ENCODE data around the gene COL6A3. TPM values are rescaled to one million over a fixed set of nuclear protein-coding genes. Genes with fewer than 3 reads are reported as not detected.
"Not testable (repeated sequence)": the region's sequence is repeated elsewhere in the genome, so short reads cannot be mapped to it uniquely, and the experiment has no call there.

The COL6A3 gene
- total RNA-seq, 1 donor from 2014 or later: 409 TPM

DNA sequence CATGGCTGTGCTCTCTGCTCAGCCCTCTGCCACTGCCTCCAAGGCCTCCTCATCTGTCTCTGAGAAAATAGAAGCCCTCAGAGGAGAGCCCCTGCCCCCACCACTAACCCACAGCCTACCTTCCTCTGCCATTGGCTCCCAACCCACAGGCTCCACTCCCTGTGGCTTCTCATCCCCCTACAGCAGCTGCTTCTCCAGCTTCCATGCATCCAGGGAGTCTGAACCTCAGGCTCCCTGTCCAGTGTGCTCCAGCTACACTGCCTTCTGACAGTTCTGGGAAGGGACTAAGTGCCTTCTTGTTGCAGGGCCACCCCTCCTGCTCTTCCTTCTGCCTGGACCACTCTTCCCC, 29.3 kb downstream of the COL6A3 start:
- DNase-seq (ENCODE audit: low spot score): no peak

DNA sequence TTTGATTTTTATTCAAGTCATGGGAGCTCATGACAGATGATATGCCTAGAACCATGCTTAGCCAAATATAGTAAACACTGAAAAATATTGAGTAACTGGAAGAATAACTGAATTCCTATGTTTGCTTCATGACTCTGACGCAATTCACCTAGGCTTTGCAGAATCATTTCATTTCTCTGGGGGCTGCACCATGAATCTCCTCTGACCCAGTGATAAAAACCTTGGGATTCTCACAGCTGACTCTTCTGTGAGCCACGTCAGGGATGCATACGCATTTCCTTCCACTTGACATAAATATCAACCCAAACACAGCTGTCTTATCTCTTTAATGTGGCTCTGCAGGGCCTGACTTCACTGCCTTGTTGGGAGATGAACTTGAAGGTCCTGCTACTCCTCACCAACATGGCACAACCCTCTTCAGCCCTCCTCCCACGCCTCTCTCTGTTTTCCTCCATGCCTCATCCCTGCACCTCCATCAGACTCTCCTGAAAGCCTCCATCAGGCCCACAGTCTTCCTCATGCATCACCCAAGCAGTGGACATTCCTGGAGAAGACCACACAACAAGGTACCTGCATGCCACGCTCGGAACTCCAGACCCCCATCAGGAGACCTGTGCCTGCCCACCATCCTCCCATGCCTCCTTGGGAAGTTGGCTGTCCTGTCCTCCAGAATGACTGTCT, 29.8 kb downstream of the COL6A3 start:
- DNase-seq (ENCODE audit: low spot score): no peak

DNA sequence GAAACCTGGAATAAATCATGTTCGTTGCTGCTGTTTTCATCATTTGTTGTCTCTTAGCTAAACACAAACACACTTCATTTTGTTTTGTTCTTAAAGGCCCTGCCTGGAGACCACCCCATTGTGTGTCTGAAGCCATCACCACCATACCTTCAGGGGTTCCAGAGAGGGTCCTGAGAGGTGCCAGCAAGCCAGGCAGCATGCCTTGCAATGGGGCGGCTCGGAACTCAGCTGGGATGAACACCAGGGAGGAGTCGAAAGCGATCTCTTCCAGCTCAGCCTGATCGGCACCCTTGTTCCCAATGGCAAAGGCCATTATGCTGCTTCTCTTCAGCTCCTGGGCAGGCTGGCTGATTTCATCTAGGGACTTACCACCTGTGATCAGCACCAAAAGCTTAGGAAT, 33.2 kb downstream of the COL6A3 start:
- DNase-seq (ENCODE audit: low spot score): no peak

DNA sequence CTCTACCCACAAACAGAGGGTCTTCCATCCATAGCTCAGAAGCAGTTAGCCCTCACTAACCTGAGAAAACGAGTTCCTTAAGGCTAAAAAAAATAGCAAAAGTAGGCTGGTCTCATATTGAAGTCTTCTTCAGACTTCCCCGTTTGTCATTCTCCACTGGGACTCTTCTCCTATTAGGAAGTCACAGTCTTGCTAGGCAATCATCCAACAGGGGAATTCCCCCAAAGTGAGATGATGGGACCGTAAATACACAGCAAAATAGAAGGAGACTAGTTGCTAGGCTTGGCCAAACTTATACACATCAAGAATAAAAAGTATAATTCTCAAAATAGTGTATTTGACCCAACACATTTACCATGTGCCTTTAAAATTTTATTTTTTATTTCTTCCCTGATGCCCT, 34.3 kb downstream of the COL6A3 start:
- DNase-seq (ENCODE audit: low spot score): no peak

DNA sequence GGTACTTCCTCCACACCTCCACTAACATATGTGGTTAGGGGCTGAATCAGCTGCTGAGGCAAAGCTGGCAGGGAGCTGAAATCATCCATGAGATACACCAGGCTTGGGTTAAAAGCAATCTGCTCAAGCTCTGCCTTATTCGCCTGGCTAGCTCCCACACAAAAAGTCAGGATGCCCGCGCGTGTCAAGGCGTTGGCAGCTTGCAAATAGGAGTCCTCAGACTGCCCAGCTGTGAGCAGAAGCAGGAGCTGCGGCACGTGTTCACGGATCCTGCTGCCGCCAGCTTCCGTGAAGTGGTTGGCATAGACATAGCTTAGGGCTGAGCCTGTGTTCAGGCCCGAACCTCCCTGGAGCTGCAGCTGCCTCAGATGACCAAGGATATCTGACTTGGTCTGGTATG, 35.3 kb downstream of the COL6A3 start:
- DNase-seq (ENCODE audit: low spot score): no peak

DNA sequence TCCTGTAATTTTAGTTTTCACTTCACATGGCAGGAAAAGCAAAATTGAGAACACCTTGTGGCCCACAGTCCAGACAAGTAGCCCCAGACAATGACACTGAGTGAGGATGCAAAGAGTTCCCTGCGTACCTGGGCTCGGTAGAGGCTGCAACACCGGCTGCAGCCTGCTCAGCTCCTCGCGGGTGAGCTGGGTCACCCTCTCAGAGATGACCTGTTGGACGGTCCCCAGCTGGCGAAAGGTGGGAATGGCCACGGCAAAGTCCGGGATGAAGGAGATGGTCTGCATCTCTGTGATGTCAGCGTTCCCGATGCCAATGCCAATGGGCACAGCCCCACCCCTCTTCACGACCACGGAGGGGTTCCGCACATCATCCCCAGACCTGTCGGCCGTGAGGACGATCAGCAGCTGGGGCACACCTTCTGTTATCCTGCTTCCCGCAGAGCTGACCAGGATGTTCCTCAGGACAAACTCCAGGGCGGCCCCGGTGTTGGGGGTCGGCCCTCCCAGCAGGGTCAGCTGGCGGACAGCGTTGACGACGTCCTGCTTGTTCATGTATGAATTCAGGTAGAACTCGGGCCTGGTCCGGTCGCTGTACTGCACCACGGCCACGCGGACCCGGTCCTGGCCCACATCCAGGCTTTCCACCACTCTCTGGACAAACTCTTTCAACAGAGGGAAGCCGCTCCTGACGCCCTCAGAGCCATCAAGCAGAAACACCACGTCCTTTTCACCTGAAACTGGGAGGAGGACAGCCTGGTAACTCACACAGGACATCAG, 39.5 kb downstream of the COL6A3 start:
- no peak for DNase-seq (ENCODE audit: low spot score)

DNA sequence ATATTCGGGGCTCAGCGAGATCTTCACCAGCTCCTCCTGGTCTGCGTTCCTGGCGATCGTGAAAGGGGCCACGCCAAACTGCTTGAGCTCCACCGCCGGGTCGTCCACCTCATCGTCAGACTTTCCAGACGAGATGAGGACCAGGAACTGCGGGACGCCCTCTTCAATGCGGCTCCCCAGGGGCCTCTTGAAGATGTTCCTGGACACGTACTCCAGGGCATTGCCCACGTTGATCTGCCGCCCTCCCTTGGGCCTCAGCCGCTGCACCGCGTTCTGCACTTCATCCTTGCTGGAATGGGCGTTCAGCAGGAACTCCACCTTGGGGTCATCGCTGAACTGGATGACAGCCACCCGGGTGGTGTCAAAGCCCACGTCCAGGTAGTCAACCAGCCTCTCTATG, 42.1 kb downstream of the COL6A3 start:
- DNase-seq (ENCODE audit: low spot score): no peak

DNA sequence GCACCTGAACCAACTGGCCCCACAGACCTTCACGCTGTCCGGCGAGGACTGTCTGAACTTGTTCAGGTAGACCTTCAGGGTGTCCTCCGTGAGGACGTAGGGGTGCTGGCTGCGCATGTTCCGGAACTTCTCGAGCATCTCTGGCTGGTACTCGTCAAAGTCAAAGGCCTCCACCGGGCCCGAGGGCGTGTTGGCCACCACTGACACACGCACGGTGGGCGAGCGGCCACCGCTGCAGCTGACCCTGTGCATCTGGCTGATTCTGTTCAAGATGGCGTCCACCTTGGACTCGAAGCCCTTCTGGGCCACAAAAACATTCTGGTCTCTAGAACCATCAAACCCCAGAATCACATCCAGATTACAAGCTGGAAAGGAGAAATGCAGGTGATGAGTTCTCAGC, 48.3 kb downstream of the COL6A3 start:
- DNase-seq (ENCODE audit: low spot score): no peak

DNA sequence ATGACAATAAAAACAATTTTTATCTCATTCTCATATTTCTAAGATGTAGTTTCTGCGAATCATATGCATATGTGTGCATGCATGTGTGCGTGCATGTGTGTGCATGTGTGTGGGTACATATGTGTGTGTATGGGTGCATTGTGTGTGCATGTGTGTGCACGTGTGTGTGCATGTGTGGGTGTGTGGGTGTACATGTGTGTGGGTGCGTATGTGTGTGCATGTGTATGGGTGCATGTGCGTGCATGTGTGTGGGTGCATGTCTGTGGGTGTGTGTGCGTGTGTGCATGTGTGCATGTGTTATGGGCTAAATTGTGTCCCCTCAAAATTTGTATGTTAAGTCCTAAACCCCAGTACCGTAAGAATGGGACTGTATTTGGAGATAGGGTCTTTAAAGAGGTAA, 49.3 kb downstream of the COL6A3 start:
- no peak for DNase-seq (ENCODE audit: low spot score)

DNA sequence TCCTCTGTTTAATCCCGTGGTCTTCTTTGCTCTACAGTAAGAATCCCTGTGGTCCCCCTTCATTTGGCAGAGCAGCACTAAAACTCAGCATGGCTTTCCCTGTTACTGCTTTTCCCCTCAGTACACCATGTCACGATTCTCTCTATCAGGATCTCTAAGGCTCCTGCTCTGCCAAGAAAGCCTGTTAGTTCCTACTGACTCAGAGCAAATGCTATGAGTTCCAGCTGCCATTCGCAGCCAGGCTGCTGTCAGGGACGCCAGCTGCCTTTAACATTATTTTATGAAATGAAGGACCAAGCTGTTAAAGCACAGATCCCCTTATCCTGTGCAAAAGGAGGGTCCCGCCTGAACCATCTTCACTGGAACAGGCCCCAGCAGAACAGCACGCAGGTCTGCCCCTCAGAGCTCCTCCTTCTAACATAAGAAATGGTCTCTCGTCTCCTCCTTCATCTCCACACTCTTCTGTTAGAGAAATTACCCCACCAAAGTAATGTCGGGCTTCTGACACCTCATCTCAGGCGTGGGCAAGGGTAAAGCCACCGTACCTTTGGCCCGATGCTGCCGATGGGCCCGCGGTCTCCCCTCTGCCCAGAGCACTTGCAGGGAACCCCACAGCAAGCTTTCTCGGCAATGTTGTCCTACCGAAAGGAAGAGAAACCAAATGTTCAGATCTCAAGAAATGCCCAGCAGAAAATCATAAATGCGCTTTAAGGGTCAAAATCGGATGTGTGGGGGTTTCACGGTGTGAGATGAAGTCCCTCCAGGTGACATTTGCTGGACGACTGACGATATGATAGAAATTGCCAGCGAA, 52.6 kb downstream of the COL6A3 start:
- no peak for DNase-seq (ENCODE audit: low spot score)

DNA sequence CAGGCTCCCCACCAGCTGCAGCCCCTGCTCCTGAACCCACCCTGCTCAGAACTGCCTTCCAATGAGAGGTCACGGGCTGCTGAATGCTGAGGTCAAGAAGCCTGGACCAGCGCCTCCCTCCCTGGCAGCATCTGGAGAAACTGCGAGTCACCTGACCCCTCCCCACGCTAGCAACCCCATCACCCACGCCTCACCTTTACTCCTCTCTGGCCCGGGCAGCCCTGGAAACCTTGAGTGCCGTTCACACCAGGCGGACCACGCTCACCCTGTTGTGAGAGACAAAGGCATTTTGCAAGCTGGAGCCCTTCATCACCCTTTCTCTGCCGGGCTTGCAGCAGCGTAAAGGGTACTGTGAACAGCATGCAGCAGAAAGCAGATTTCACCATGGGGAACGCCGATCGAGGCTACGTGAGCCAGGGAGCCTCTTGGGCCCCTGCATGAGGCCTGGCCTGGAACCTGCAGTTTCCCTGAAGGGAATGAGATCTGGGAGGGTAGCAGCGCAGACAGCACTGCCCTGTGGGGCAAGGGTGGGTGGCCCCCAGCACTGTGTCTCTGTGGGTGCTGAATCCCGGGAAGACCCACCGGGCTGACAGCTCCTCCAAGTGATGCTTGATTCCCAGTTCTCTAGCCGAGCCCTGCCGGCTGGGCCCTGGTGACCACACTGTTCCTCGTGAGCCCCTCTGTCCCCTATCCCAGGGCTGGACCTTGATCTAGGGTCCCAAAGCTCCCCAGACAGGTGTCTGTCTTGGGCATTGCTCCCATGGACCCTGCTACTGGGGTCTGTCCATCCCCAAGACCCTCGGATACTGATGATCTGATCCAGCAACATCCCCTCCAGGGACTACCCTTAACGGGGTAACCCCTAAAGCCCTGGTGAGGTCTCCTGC, 53.8 kb downstream of the COL6A3 start:
- no peak for DNase-seq (ENCODE audit: low spot score)

DNA sequence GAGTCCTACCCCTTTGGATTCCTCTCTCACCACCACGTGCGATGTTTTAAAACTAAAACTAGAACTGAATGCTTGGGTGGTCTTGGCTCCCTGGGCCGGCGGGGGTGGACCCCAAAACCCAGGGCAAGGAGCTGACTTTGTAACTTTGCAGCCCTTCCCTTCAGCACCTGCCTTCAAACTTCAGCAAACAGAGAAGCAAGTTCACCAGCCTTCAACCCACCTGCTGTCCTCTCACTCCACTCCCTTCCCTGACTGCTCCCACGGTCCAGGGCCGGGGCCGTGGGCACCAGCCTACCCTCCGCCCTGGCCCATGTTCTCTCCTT, 54.5 kb downstream of the COL6A3 start:
- no peak for DNase-seq (ENCODE audit: low spot score)

DNA sequence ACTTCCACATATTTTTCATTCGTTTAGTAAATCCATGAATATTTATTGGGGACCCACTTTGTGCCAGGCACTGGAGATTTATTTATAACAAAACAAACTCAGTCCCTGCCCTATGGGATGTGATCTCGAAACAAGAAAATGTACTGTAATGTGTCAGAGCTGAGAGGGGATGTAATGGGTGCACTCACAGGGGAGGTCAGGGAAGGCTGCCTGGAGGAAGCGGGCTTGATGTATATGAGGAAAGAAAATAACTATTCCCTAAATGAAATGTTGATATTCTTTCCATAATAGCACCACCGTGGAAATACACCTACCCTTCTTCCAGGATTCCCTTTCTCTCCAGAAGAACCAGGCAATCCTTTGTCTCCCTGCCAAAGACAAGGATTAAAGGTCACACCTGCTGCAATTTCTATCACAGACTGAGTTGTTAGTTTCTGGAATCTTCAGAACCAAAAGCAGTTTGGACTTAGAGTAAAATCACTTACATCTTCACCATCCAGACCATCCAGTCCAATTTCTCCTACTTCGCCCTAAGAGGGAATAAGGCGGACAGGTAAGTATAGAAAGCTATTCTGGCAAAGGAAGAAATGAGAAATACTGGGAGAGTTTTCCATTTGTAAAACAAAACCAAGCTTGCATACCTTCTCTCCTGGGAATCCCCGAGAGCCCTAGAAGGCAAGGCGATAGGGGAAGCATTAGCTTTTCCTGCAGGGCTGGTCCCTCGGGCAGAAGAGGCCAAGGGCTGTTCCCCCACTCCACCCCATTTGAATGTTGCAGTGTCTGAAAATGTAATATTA, 55.0 kb downstream of the COL6A3 start:
- DNase-seq (ENCODE audit: low spot score): no peak

DNA sequence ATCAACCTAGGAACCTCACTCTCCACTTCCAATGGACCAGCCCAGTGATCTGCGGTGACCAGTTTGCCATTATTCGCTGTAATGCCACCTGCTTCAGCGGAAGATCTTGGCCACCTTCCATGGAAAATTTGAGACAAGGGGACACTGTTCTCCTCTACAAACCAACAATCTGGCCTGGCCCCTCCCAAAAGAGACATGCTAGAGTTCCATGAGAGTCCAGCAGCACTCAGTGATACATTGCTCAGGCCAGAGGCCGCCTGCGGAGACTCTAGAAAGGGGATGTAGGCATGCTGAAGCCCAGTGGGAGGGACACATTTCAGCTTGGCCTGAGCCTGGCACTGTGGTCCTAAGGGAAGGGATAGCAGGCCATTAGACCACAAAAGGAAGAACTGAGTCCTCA, 58.3 kb downstream of the COL6A3 start:
- DNase-seq (ENCODE audit: low spot score): no peak

DNA sequence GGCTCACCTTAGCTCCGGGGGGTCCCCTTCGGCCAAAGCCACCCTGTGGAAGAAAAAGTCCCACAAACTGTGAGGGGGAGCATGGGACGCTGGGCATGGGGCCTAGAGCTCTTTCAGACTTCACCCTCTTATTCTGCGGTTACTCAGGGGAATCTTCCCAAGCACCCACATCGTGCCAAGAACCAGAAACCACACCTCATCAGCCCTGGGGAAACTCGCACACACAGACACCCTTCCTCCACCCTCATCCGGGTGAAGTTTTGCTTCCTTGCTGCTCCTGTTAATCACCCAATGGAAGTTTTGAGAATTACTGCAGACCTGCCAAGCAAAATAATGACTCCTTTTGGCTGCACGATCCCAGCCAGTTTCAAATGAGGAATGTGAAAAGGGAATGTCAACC, 59.1 kb downstream of the COL6A3 start:
- DNase-seq (ENCODE audit: low spot score): no peak

DNA sequence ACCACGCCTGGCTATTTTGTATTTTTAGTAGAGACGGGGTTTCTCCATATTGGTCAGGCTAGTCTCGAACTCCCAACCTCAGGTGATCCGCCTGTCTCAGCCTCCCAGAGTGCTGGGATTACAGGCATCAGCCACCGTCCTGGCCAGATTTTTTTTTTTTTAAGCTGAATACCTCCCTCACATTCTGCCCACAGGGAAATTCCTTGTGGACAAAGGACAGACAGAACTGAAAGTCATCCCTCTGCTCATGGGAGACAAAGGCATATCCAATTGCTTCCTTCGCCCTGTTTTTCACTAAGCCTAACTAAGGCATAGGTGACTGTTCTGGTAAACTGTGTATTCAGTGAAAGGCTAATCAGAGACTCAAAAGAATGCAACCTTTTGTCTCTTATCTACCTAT, 59.8 kb downstream of the COL6A3 start:
- not testable (repeated sequence) for DNase-seq (ENCODE audit: low spot score)

DNA sequence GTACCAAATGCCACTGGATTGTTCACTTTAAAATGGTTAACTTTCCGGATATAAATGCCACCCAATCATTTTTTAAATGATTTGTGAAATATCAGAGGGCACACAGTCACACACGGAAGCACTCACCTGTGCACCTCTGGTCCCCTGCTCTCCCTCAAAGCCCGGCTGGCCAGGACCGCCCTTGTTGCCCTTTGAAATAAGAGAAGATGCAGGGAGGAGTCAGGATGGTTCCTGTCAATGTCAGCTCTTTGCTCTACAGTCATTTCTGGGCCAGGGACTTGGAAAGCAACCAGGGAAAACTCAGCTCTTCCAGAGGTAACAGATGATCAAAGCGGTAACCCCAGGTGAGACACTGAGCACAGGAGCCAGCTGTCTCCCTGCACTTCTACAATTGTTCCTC, 60.7 kb downstream of the COL6A3 start:
- no peak for DNase-seq (ENCODE audit: low spot score)

DNA sequence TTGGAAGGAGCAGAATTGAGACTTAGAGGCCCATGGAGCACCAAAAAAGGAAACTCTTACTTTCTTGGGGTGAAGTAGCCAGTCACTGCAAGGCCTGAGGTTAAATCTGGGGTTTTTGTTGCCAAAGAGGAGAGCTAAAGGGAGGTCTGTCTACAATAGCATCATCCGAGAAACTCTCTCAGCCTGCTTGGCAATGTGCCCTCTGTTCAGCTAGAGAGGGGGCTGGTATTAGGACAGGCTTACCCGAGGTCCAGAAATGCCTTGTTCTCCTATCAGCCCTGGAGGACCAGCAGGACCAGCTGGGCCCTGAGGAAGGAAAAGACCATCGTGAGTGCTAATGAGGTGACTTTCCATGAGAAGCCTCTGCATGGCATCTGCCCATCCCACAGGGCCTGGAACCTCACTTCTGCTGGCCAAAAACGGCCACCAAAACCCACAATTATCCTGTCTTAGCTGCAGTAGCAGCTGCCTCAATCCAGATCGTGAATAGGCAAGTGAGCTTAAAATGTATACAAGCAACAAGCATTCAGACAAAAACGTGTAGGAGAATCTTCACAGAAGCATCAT, 61.6 kb downstream of the COL6A3 start:
- DNase-seq (ENCODE audit: low spot score): no peak

DNA sequence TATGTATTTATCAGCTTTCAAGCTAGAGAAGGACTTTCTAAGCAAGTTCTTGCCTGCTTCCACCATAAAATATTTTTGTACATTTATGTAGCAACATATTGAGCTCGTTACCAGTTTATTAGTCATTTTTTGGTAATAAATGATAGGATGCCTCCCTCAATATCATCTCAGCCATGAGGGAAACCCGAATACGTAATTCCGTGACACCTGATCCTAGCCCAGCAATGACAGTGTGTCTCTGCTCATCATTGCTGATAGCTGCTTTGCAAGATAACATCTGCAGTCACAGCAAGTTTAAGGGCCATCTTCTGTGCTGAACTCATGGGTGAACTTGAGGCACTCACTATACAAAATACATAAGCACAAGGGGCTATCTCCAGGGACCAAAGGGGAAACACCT, 62.2 kb downstream of the COL6A3 start:
- DNase-seq (ENCODE audit: low spot score): no peak

DNA sequence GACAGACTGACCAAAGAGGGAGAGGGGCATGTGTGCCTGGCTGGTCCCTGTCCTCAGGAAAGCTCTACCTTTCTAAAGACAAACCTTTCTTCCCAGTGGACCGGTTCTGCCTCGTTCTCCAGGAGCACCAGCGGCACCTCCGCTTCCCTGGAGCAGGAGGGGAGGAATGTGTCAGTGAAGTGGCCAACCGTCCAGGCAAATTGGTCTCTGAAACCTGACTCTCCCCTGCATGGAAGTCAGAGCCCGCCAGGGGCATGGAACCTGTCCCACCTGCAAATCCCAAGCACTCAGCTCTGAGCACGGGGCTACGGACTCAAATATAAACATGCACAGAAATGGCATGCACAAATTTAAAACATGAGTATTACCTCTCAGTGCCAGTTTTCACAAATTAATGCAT, 62.9 kb downstream of the COL6A3 start:
- DNase-seq (ENCODE audit: low spot score): no peak
